Vagina (tissue), 2 donors: ENCODE data around the gene ATP2B2. TPM values are rescaled to one million over a fixed set of nuclear protein-coding genes. Genes with fewer than 3 reads are reported as not detected.

ENCODE experiments used
- DNase-seq, 2 donors: peaks; one replicate each; pipeline ENCODE4 v3.0.0-alpha.2; 2017; ENCODE audit errors: extremely low spot score in 2 of 2
- H3K27ac ChIP-seq: fragments of 200-600 bp; sonication (generic); one replicate; pipeline ENCODE4 v1.5.1; 2019
- H3K27me3 ChIP-seq: fragments of 200-600 bp; sonication (generic); one replicate; pipeline ENCODE4 v1.5.1; 2019
- H3K36me3 ChIP-seq, 2 donors: fragments of 200-600 bp; sonication (generic); one replicate each; pipeline ENCODE4 v1.5.1; 2017 to 2019
- H3K4me1 ChIP-seq: fragments of 200-600 bp; sonication (generic); one replicate; pipeline ENCODE4 v1.5.1; 2019
- H3K4me3 ChIP-seq, 2 donors: fragments of 200-600 bp; sonication (generic); 1 replicate in 1 of 2; 2 replicates in 1 of 2; pipeline ENCODE4 v1.5.1; 2016 to 2019
- H3K9me3 ChIP-seq: fragments of 200-600 bp; sonication (generic); one replicate; pipeline ENCODE4 v1.5.1; 2019
- POLR2A ChIP-seq, 2 donors: fragments of 450-650 bp; IDR thresholded peaks; one replicate each; pipeline ENCODE4 v1.6.1; 2017; ENCODE audit warnings: antibody characterized with exemption in 2 of 2, mild to moderate bottlenecking in 2 of 2, moderate library complexity in 2 of 2
- POLR2AphosphoS5 ChIP-seq, 2 donors: sonication (generic); formaldehyde crosslinking; IDR thresholded peaks; one replicate each; pipeline ENCODE4 v1.9.0; 2017; ENCODE audit warnings: antibody characterized with exemption in 2 of 2, mild to moderate bottlenecking in 2 of 2, low read depth in 1 of 2; ENCODE audit not compliant: insufficient read depth in 1 of 2
- intact Hi-C: fragments of 100-400 bp; cut with DNase I; formaldehyde crosslinking; loops from one replicate; pipeline ENCODE4 v1.15.1; 2023
- total RNA-seq: library from RNA; depleted of rRNA; stranded (reverse); fragments of >200 nt; gene quantifications from one replicate; pipeline ENCODE4 v1.2.3, GENCODE V29; 2016
- TF ChIP-seq, protein P1 (sequence below), 3 experiments: fragments of 450-650 bp in 2 of 3; fragments of 200-600 bp in 1 of 3; sonication (generic) in 1 of 3; IDR thresholded peaks; one replicate each; pipeline ENCODE4 v1.5.1; 2017 to 2019; ENCODE audit warnings: antibody characterized with exemption in 3 of 3, mild to moderate bottlenecking in 2 of 3, moderate library complexity in 2 of 3

The ATP2B2 gene
- total RNA-seq, 1 donor from 2014 or later: 0.25 TPM

DNA sequence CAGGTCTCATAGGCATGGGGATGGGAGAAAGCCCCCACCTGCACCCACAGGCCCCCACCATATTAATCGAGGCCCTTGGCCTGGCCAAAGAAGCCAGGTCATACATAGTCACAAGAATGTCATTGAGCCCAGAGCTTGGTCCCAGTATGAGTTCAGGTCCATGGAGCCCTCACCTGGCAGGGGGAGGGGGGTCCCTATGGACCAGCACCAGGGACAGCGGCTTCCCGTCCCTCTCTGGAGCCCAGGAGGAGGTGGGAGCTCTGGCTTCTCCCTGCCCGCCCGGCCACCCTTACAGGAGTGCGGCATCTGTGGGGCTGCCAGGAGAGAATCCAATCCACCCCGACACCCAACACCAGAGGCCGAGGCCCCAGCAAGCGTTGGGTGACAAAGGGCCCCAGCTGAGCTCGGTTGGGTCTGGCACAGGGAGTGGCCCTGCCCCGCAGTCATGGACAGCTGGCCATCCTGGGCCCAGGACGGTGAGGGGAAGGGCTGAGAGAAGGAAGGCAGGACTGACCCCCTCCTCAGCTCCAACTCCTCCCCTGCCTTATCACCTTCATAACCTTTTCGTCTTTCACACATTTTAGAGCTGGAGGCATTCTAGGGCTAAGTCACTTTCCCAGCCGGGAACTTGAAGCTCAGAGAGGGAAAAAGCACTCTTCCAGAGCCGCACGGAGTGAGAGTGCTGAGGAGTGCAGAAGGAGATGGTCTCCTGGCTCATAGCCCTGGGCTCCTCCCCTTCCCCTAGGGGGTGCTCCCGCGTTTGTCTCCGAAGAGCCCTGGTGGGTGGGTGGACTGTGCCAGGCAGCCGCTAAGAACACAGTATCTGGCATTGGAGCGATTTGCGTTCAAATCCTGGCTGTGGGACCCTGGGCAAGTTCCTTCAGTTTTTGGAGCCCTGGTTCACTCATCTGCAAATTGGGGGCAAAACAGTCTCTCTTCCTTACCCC, 54.6 kb downstream of the ATP2B2 start:
- intact Hi-C loops: no loop called here
- no peaks in the 10 kb centered on the region for H3K36me3 ChIP-seq
- H3K27ac ChIP-seq: no peak overlapping the region
- H3K4me1 ChIP-seq: no peaks in the 10 kb centered on the region
- H3K9me3 ChIP-seq: no peaks in the 10 kb centered on the region
- no peak overlapping the region for H3K4me3 ChIP-seq
- DNase-seq: no peak
- H3K27me3 ChIP-seq: no peaks in the 10 kb centered on the region
- TF ChIP-seq, protein P1, sequence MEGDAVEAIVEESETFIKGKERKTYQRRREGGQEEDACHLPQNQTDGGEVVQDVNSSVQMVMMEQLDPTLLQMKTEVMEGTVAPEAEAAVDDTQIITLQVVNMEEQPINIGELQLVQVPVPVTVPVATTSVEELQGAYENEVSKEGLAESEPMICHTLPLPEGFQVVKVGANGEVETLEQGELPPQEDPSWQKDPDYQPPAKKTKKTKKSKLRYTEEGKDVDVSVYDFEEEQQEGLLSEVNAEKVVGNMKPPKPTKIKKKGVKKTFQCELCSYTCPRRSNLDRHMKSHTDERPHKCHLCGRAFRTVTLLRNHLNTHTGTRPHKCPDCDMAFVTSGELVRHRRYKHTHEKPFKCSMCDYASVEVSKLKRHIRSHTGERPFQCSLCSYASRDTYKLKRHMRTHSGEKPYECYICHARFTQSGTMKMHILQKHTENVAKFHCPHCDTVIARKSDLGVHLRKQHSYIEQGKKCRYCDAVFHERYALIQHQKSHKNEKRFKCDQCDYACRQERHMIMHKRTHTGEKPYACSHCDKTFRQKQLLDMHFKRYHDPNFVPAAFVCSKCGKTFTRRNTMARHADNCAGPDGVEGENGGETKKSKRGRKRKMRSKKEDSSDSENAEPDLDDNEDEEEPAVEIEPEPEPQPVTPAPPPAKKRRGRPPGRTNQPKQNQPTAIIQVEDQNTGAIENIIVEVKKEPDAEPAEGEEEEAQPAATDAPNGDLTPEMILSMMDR (IDR thresholded peaks at IDR 0.05): no peak
- TF ChIP-seq POLR2AphosphoS5 (IDR thresholded peaks at IDR 0.05; ENCODE audit: insufficient read depth in 1 of 2, low read depth in 1 of 2) (no peak), POLR2A (IDR thresholded peaks at IDR 0.05) (no peak)

DNA sequence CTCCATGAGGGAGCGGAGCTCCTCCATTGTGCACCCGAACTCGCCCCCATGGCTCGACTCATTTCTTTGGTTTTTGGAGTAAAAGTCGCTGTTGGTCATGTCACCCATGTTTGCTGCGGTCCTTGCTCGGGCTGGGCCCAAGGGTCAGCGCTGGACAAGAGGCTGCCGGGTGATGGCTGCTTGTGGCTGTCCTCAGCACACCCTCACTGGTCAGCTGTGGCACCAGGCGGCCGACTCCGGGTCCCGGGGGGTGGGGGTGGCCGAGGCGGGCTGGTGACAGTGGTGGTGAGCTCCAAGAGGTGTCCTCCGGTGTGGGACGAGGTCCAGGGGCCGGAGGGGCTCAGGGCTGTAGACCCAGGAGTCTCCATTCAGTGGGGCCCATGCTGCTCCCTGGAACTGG, 56.0 kb downstream of the ATP2B2 start:
- intact Hi-C loops: no loop called here
- H3K9me3 ChIP-seq: no peaks in the 10 kb centered on the region
- no peak for DNase-seq
- no peak overlapping the region for H3K27ac ChIP-seq
- TF ChIP-seq POLR2A (IDR thresholded peaks at IDR 0.05): no peak
- no peak for TF ChIP-seq POLR2AphosphoS5 (IDR thresholded peaks at IDR 0.05; ENCODE audit: insufficient read depth in 1 of 2, low read depth in 1 of 2)
- TF ChIP-seq, protein P1 (IDR thresholded peaks at IDR 0.05): no peak
- no peaks in the 10 kb centered on the region for H3K36me3 ChIP-seq
- no peak overlapping the region for H3K4me3 ChIP-seq
- no peaks in the 10 kb centered on the region for H3K4me1 ChIP-seq
- no peaks in the 10 kb centered on the region for H3K27me3 ChIP-seq

DNA sequence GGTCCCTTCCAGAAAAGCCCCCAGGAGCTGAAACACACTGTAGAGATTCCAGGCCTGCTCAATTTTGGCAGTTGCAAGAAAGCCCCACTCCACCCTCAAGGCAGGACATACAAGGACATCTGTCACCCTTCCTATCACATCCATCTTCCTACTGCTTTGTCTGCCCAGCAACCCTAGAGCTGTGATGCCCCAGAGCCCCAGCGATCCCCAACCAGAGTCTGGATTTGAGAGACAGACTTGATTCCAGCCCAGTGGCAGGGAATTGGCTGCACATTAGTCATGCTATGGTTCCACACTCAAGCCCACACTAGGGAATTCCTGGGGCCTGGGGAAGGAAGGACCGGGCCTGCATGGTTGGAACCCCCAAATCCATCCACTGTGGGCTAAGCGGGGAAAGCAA, 56.8 kb downstream of the ATP2B2 start:
- DNase-seq: no peak
- TF ChIP-seq, protein P1 (IDR thresholded peaks at IDR 0.05): no peak
- TF ChIP-seq POLR2AphosphoS5 (IDR thresholded peaks at IDR 0.05; ENCODE audit: insufficient read depth in 1 of 2, low read depth in 1 of 2) (no peak), POLR2A (IDR thresholded peaks at IDR 0.05) (no peak)
- intact Hi-C loops: no loop called here
- Histone ChIP-seq H3K9me3 (no peaks in the 10 kb centered on the region), H3K36me3 (no peaks in the 10 kb centered on the region), H3K27me3 (no peaks in the 10 kb centered on the region), H3K4me3 (no peak overlapping the region), H3K27ac (no peak overlapping the region), H3K4me1 (no peaks in the 10 kb centered on the region)

DNA sequence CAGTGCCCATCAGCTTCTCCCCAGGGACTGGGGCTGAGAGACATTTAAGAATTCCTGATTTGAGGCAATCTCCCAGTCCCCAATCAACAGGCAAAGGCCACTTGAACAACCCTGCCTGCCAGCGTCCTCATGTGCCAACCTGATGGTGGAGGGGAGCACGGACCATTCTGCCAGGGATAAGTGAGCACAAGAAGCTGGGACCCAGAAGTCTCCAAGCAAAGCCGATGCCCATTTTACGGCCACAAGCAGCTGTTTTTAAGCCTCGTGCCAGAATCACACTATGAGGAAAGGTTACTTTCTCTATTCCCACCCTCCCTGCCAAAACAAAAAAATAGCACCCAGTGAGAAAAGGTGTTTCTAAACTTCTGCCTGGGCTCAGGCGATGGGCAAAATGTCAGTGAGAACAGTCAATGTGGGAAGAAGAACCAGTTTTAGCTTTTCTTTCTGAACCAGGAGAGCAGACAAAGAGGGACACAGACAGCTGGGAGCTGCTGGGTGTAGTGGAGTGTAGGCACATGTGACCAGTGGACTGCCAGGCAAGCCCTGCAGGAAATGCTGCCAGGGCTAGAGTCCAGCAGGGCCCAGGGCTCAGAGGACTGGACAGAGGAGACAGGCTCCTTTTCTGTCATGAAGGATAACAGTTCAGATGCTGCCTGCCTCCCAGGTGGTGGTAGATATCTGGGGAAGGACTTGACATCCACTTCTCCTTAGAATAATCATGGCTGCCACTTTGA, 57.7 kb downstream of the ATP2B2 start:
- Histone ChIP-seq H3K36me3 (no peaks in the 10 kb centered on the region), H3K4me3 (no peak overlapping the region), H3K4me1 (no peaks in the 10 kb centered on the region), H3K27ac (no peak overlapping the region), H3K27me3 (no peaks in the 10 kb centered on the region), H3K9me3 (no peaks in the 10 kb centered on the region)
- TF ChIP-seq POLR2A (IDR thresholded peaks at IDR 0.05): no peak
- TF ChIP-seq POLR2AphosphoS5 (IDR thresholded peaks at IDR 0.05; ENCODE audit: insufficient read depth in 1 of 2, low read depth in 1 of 2): no peak
- TF ChIP-seq, protein P1 (IDR thresholded peaks at IDR 0.05): no peak
- intact Hi-C loops: no loop called here
- DNase-seq: no peak
